HepG2 (cell line): ENCODE measurements around the gene ITPR1.

Experiments used
- ZFP62 ChIP-seq: sonication (generic); formaldehyde crosslinking; IDR thresholded peaks from 2 replicates; pipeline ENCODE4 v1.4.0; 2020; ENCODE audit warnings: missing genetic modification reagents
- ZNF460 ChIP-seq: sonication (generic); formaldehyde crosslinking; IDR thresholded peaks from 2 replicates; pipeline ENCODE4 v1.5.1; 2020; ENCODE audit warnings: missing genetic modification reagents, mild to moderate bottlenecking, borderline replicate concordance

- TF ChIP-seq ZNF460 (CRISPR knock-in tag) (no peak), ZFP62 (CRISPR knock-in tag) (no peak)
These were observed 104.2 kb downstream of the ITPR1 start for GRCh38 chr3:4597208-4597985.
